Liver (tissue), 9 donors: Measurements from ENCODE around the gene KIAA0753. TPM values are rescaled to one million over a fixed set of nuclear protein-coding genes. Genes with fewer than 3 reads are reported as not detected.

ENCODE experiments used
- DNase-seq: peaks from one replicate; pipeline ENCODE4 v3.0.0-alpha.2; 2017; ENCODE audit warnings: low spot score
- H3K27ac ChIP-seq, 2 donors: one replicate each; pipeline ENCODE4 v1.7.0; 2013; ENCODE audit warnings: inconsistent platforms in 2 of 2, low read length in 2 of 2, control low read depth in 1 of 2, low read depth in 1 of 2, mild to moderate bottlenecking in 1 of 2
- H3K27me3 ChIP-seq, 4 donors: one replicate each; pipeline versions ENCODE4 v1.6.1 to v1.7.0; 2013; ENCODE audit warnings: low read length in 3 of 4, inconsistent platforms in 1 of 4, mild to moderate bottlenecking in 1 of 4, moderate library complexity in 1 of 4; ENCODE audit not compliant: control insufficient read depth in 4 of 4, insufficient read depth in 4 of 4
- H3K36me3 ChIP-seq, 4 donors: one replicate each; pipeline versions ENCODE4 v1.6.1 to v1.7.0; 2013; ENCODE audit warnings: low read length in 3 of 4, mild to moderate bottlenecking in 3 of 4, low read depth in 1 of 4, moderate library complexity in 1 of 4; ENCODE audit not compliant: control insufficient read depth in 4 of 4, insufficient read depth in 3 of 4
- H3K4me1 ChIP-seq, 4 donors: one replicate each; pipeline versions ENCODE4 v1.6.1 to v1.7.0; 2013; ENCODE audit warnings: low read length in 3 of 4, mild to moderate bottlenecking in 3 of 4, moderate library complexity in 1 of 4; ENCODE audit not compliant: control insufficient read depth in 4 of 4, insufficient read depth in 4 of 4
- H3K4me3 ChIP-seq, 3 donors: one replicate each; pipeline versions ENCODE4 v1.6.1 to v1.7.0; 2013; ENCODE audit warnings: low read length in 3 of 3, control low read depth in 1 of 3, low read depth in 1 of 3, mild to moderate bottlenecking in 1 of 3
- H3K9ac ChIP-seq, 2 donors: one replicate each; pipeline ENCODE4 v1.7.0; 2013; ENCODE audit warnings: low read length in 2 of 2, mild to moderate bottlenecking in 2 of 2, moderate library complexity in 2 of 2, control low read depth in 1 of 2, low read depth in 1 of 2
- H3K9me3 ChIP-seq, 4 donors: one replicate each; pipeline versions ENCODE4 v1.6.1 to v1.7.0; 2013; ENCODE audit warnings: low read length in 3 of 4; ENCODE audit not compliant: control insufficient read depth in 4 of 4
- ATF3 ChIP-seq: IDR thresholded peaks from 2 replicates; pipeline ENCODE4 v1.6.1; 2016; ENCODE audit warnings: antibody characterized with exemption
- CTCF ChIP-seq: fragments of 150-350 bp; IDR thresholded peaks from 2 replicates; pipeline ENCODE4 v1.5.1; 2017; ENCODE audit warnings: improper control_type of control experiment, low read depth, low read length; ENCODE audit not compliant: missing input control
- EGR1 ChIP-seq, 2 donors: IDR thresholded peaks; 2 replicates each; pipeline ENCODE4 v1.6.1; 2016 to 2018; ENCODE audit warnings: antibody characterized with exemption in 2 of 2, low read depth in 2 of 2
- FOXA1 ChIP-seq: IDR thresholded peaks from 2 replicates; pipeline ENCODE4 v1.6.1; 2016; ENCODE audit warnings: antibody characterized with exemption
- FOXA2 ChIP-seq: IDR thresholded peaks from 2 replicates; pipeline ENCODE4 v1.6.1; 2016; ENCODE audit warnings: antibody characterized with exemption
- GABPA ChIP-seq, 2 donors: IDR thresholded peaks in 1 of 2; conservative IDR thresholded peaks in 1 of 2; 2 replicates each; pipeline ENCODE4 v1.6.1; 2016; ENCODE audit warnings: antibody characterized with exemption in 2 of 2, mild to moderate bottlenecking in 1 of 2, moderate library complexity in 1 of 2
- HNF4A ChIP-seq, 2 donors: conservative IDR thresholded peaks; 2 replicates each; pipeline ENCODE4 v1.6.1; 2016; ENCODE audit warnings: antibody characterized with exemption in 2 of 2, mild to moderate bottlenecking in 2 of 2
- HNF4G ChIP-seq: IDR thresholded peaks from 2 replicates; pipeline ENCODE4 v1.6.1; 2016; ENCODE audit warnings: antibody characterized with exemption
- JUND ChIP-seq, 2 donors: IDR thresholded peaks; 2 replicates each; pipeline ENCODE4 v1.6.1; 2016; ENCODE audit warnings: antibody characterized with exemption in 2 of 2
- NR2F2 ChIP-seq: IDR thresholded peaks from 2 replicates; pipeline ENCODE4 v1.6.1; 2016; ENCODE audit warnings: antibody characterized with exemption
- RAD21 ChIP-seq, 2 donors: IDR thresholded peaks; 2 replicates each; pipeline ENCODE4 v1.6.1; 2016; ENCODE audit warnings: antibody characterized with exemption in 2 of 2, mild to moderate bottlenecking in 2 of 2
- REST ChIP-seq: IDR thresholded peaks from 2 replicates; pipeline ENCODE4 v1.6.1; 2016; ENCODE audit warnings: antibody characterized with exemption, mild to moderate bottlenecking
- RXRA ChIP-seq, 2 donors: IDR thresholded peaks; 2 replicates each; pipeline ENCODE4 v1.6.1; 2017 to 2018; ENCODE audit warnings: antibody characterized with exemption in 2 of 2, mild to moderate bottlenecking in 1 of 2
- SP1 ChIP-seq: IDR thresholded peaks from 2 replicates; pipeline ENCODE4 v1.6.1; 2018; ENCODE audit warnings: antibody characterized with exemption, mild to moderate bottlenecking
- TAF1 ChIP-seq: conservative IDR thresholded peaks from 2 replicates; pipeline ENCODE4 v1.6.1; 2016; ENCODE audit warnings: antibody characterized with exemption, mild to moderate bottlenecking
- YY1 ChIP-seq: IDR thresholded peaks from 2 replicates; pipeline ENCODE4 v1.6.1; 2016; ENCODE audit warnings: antibody characterized with exemption, mild to moderate bottlenecking
- ZBTB33 ChIP-seq: IDR thresholded peaks from 2 replicates; pipeline ENCODE4 v1.6.1; 2016; ENCODE audit warnings: antibody characterized with exemption
- WGBS: extraction: QIAGEN DNeasy Blood & Tissue Kit; methylation state at CpG from one replicate; pipeline ENCODE4 v1.1.7; 2013; 5-methylcytosine and 5-hydroxymethylcytosine counted together
- polyA plus RNA-seq, 2 donors: library from polyadenylated mRNA; stranded (reverse) in 1 of 2; unstranded in 1 of 2; fragments of 200-250 nt in 1 of 2; fragments of >200 nt in 1 of 2; fragmentation: Nextera tagmentation in 1 of 2; extraction: Ambion mirVana in 1 of 2; gene quantifications; one replicate each; pipeline versions ENCODE4 v1.2.1 to v1.2.3, GENCODE V29; 2013 to 2015
- total RNA-seq, 2 donors: library from RNA; depleted of rRNA; stranded (reverse); fragments of >200 nt; gene quantifications; one replicate each; pipeline ENCODE4 v1.2.3, GENCODE V29; 2014
- TF ChIP-seq, protein P1 (sequence below): IDR thresholded peaks from 2 replicates; pipeline ENCODE4 v1.6.1; 2016; ENCODE audit warnings: antibody characterized with exemption
- donor health status: healthy.
- donor health status: healthy.
- donor health status: healthy.
- donor health status: healthy.
- donor health status: healthy.

Gene KIAA0753
- total and polyA plus RNA-seq, 4 donors = 2.0 to 5.9 (median 3.0) TPM

GRCh38 chr17:6551356-6551755 lies 89.2 kb downstream of the KIAA0753 start (continued):
- no peak for TF ChIP-seq CTCF
- TF ChIP-seq EGR1 (IDR thresholded peaks at IDR 0.05; ENCODE audit: low read depth in 2 of 2) = no peak
- TF ChIP-seq GABPA (IDR thresholded peaks at IDR 0.05 in 1 of 2, conservative IDR thresholded peaks at IDR 0.05 in 1 of 2) = no peak
- no peak for TF ChIP-seq HNF4A (conservative IDR thresholded peaks at IDR 0.05)
- TF ChIP-seq TAF1 = no peak
- TF ChIP-seq RAD21 (IDR thresholded peaks at IDR 0.05) = no peak
- TF ChIP-seq FOXA1 = no peak
- no peak for TF ChIP-seq YY1
- TF ChIP-seq RXRA (IDR thresholded peaks at IDR 0.05) = no peak

DNA sequence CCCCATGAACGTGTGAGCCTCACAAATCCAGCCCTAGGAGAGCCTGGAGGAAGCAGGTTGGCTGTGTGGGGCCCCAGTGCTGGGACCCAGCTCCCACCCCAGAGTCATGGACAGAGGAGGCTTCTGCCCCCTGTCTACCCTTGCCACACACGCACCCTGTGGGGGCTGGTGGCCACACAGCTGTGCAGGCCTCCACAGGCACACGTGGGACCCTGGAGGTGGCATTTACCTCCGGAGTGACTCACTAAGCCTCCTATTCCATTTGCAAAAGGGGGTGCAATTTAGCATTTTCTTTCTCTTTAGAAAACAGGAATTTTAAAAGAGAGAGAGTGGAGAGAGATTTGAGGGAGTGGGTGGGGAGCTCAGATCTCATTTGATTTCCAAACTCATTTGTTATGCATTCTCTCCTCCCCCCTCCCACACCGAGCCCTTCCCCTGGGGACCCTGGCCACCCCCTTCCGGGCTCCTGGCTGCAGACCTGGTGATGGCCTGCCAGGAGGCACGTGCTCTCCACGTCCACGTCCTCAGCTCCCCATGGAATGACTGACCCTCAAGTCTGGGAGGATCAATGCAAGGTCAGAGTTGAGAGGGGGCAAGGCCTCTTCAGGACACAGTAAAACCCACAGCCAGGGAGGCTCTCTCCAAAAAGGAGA lies 91.0 kb downstream of the KIAA0753 start:
- DNase-seq = no peak
- no peak overlapping the region for H3K4me3 ChIP-seq
- no peaks in the 10 kb centered on the region for H3K4me1 ChIP-seq
- TF ChIP-seq ZBTB33 (no peak), FOXA2 (no peak), NR2F2 (no peak), CTCF (no peak), GABPA (IDR thresholded peaks at IDR 0.05 in 1 of 2, conservative IDR thresholded peaks at IDR 0.05 in 1 of 2) (no peak), FOXA1 (no peak), RXRA (IDR thresholded peaks at IDR 0.05) (no peak), JUND (IDR thresholded peaks at IDR 0.05) (no peak), HNF4A (conservative IDR thresholded peaks at IDR 0.05) (no peak), HNF4G (no peak), RAD21 (IDR thresholded peaks at IDR 0.05) (no peak), SP1 (no peak), EGR1 (IDR thresholded peaks at IDR 0.05; ENCODE audit: low read depth in 2 of 2) (no peak), REST (no peak), YY1 (no peak), ATF3 (no peak), TAF1 (no peak)
- TF ChIP-seq, protein P1, sequence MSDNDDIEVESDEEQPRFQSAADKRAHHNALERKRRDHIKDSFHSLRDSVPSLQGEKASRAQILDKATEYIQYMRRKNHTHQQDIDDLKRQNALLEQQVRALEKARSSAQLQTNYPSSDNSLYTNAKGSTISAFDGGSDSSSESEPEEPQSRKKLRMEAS = no peak
- peaks cover 0 to 3% (median 0%) of the 10 kb centered on the region in 4 donors for H3K27me3 ChIP-seq
- H3K27ac ChIP-seq = no peak overlapping the region
- no peak overlapping the region for H3K9ac ChIP-seq
- no peaks in the 10 kb centered on the region for H3K36me3 ChIP-seq
- WGBS = 76% methylated on average over 9 of the region's 9 CpGs
- H3K9me3 ChIP-seq = no peaks in the 10 kb centered on the region
